ENCODE measurements around the gene PIERCE2.

GRCh38 chr15:55468321-55468720 lies 60.0 kb downstream of the PIERCE2 start:
- TF ChIP-seq CTCF (IDR thresholded peaks at IDR 0.05), result no peak
- no peak for TF ChIP-seq POLR2A (IDR thresholded peaks at IDR 0.05)
